Spleen (tissue), 11 donors: ENCODE results near the gene HGFAC. TPM values are rescaled to one million over a fixed set of nuclear protein-coding genes. Genes with fewer than 3 reads are reported as not detected.

Experiments used
- DNase-seq: peaks from one replicate; pipeline ENCODE4 v3.0.0-alpha.2; 2020
- H3K27ac ChIP-seq, 8 donors: fragments of 200-600 bp; sonication (generic) in 7 of 8; 1 replicate in 4 of 8; 2 replicates in 4 of 8; pipeline versions ENCODE4 v1.5.0 to v1.8.0; 2016 to 2021; ENCODE audit warnings: inconsistent platforms in 4 of 8, mild to moderate bottlenecking in 4 of 8, moderate library complexity in 1 of 8
- H3K27me3 ChIP-seq, 7 donors: fragments of 200-600 bp; sonication (generic) in 6 of 7; replicated peaks in 1 of 7; 1 replicate in 4 of 7; 2 replicates in 3 of 7; pipeline versions ENCODE4 v1.5.0 to v1.8.0; 2016 to 2021; ENCODE audit warnings: inconsistent platforms in 3 of 7, mild to moderate bottlenecking in 1 of 7
- H3K36me3 ChIP-seq, 6 donors: fragments of 200-600 bp; sonication (generic) in 5 of 6; 1 replicate in 4 of 6; 2 replicates in 2 of 6; pipeline versions ENCODE4 v1.5.0 to v1.8.0; 2016 to 2021; ENCODE audit warnings: inconsistent platforms in 2 of 6
- H3K4me1 ChIP-seq, 6 donors: fragments of 200-600 bp; sonication (generic) in 5 of 6; 1 replicate in 3 of 6; 2 replicates in 3 of 6; pipeline versions ENCODE4 v1.5.0 to v1.8.0; 2016 to 2021; ENCODE audit warnings: inconsistent platforms in 3 of 6
- H3K4me3 ChIP-seq, 8 donors: fragments of 200-600 bp; sonication (generic) in 7 of 8; 1 replicate in 4 of 8; 2 replicates in 4 of 8; pipeline versions ENCODE4 v1.5.0 to v1.8.0; 2016 to 2021; ENCODE audit warnings: inconsistent platforms in 4 of 8, mild to moderate bottlenecking in 4 of 8, moderate library complexity in 2 of 8
- H3K9me3 ChIP-seq, 8 donors: fragments of 200-600 bp; sonication (generic) in 7 of 8; 1 replicate in 4 of 8; 2 replicates in 4 of 8; pipeline versions ENCODE4 v1.5.0 to v1.8.0; 2016 to 2021; ENCODE audit warnings: inconsistent platforms in 4 of 8
- CTCF ChIP-seq, 11 experiments: fragments of 200-600 bp in 7 of 11; fragments of 450-650 bp in 4 of 11; sonication (generic) in 4 of 11; IDR thresholded peaks in 8 of 11; conservative IDR thresholded peaks in 3 of 11; 1 replicate in 7 of 11; 2 replicates in 4 of 11; pipeline versions ENCODE4 v1.4.0 to v1.8.0; 2016 to 2021; ENCODE audit warnings: antibody characterized with exemption in 11 of 11, inconsistent platforms in 4 of 11, mild to moderate bottlenecking in 1 of 11
- POLR2A ChIP-seq, 3 donors: fragments of 450-650 bp; IDR thresholded peaks; one replicate each; pipeline ENCODE4 v1.5.1; 2017; ENCODE audit warnings: antibody characterized with exemption in 3 of 3, mild to moderate bottlenecking in 1 of 3
- POLR2AphosphoS5 ChIP-seq, 3 donors: sonication (generic); formaldehyde crosslinking; IDR thresholded peaks; one replicate each; pipeline ENCODE4 v1.5.1; 2017; ENCODE audit warnings: antibody characterized with exemption in 3 of 3
- WGBS, 5 donors: extraction: QIAGEN DNeasy Blood & Tissue Kit in 3 of 5; methylation state at CpG; one replicate each; pipeline versions ENCODE4 v1.1.5 to v1.1.7; 2013 to 2018; 5-methylcytosine and 5-hydroxymethylcytosine counted together
- intact Hi-C: fragments of 100-400 bp; cut with DNase I; formaldehyde crosslinking; loops from one replicate; pipeline ENCODE4 v1.15.0; 2023; ENCODE audit warnings: low total_unique reads
- polyA plus RNA-seq, 3 donors: library from polyadenylated mRNA; stranded (reverse); fragments of 200-250 nt; gene quantifications; one replicate each; pipeline ENCODE4 v1.2.1, GENCODE V29; 2013
- total RNA-seq, 7 donors: library from RNA; depleted of rRNA in 3 of 7; stranded (reverse); fragments of >200 nt in 3 of 7; fragmentation: NEBNext Ultra II Directional in 4 of 7; extraction: Animal tissue kit (Norgen Biotek cat#: 25700) in 4 of 7; gene quantifications; one replicate each; pipeline versions ENCODE4 v1.1.0 to v1.2.1, GENCODE V29; 2016 to 2021
- donor health status: healthy with polysubstance abuse.
- donor health status: DM: no; HTN: no; CAD: no; lungs with moderate emphysema.
- donor health status: DM: no; HTN: no; CAD: no.
- donor health status: Bipolar disorder and iron deficiency.
- donor health status: healthy.
- donor health status: DM: no; HTN: no; CAD: no.
- donor health status: DM: yes; HTN: yes; CAD: no.

HGFAC gene
- total and polyA plus RNA-seq, 10 donors: 0.11 to 0.47 (median 0.32) TPM; not detected in 5

- DNase-seq: peak; percentile 68
- intact Hi-C loops: no loop called here
- 91 to 96% (median 95%) methylated on average over 13 to 17 of the region's 17 CpGs for WGBS, 5 donors
- peaks cover 0 to 9% (median 0%) of the 10 kb centered on the region in 6 donors for H3K4me1 ChIP-seq
- H3K9me3 ChIP-seq: no peaks in the 10 kb centered on the region
- peaks cover 0 to 47% (median 8%) of the 10 kb centered on the region in 6 donors for H3K36me3 ChIP-seq
- no peak overlapping the region for H3K4me3 ChIP-seq
- H3K27me3 ChIP-seq: no peaks in the 10 kb centered on the region
- H3K27ac ChIP-seq: no peak overlapping the region
- TF ChIP-seq POLR2A (IDR thresholded peaks at IDR 0.05) (no peak), CTCF (IDR thresholded peaks at IDR 0.05 in 8 of 11, conservative IDR thresholded peaks at IDR 0.05 in 3 of 11) (no peak), POLR2AphosphoS5 (IDR thresholded peaks at IDR 0.05) (no peak)
Observed at GRCh38 chr4:3416821-3417221, 24.9 kb upstream of the HGFAC start.

- no peaks in the 10 kb centered on the region for H3K27me3 ChIP-seq
- intact Hi-C loops: no loop called here
- TF ChIP-seq POLR2A (IDR thresholded peaks at IDR 0.05) (no peak), POLR2AphosphoS5 (IDR thresholded peaks at IDR 0.05) (no peak), CTCF (IDR thresholded peaks at IDR 0.05 in 8 of 11, conservative IDR thresholded peaks at IDR 0.05 in 3 of 11) (no peak)
- H3K4me3 ChIP-seq: no peak overlapping the region
- H3K9me3 ChIP-seq: no peaks in the 10 kb centered on the region
- H3K36me3 ChIP-seq: peaks cover 0 to 53% (median 8%) of the 10 kb centered on the region in 6 donors
- H3K27ac ChIP-seq: no peak overlapping the region
- 93 to 95% (median 94%) methylated on average over 21 of the region's 21 CpGs for WGBS, 5 donors
- peak; percentile 53 for DNase-seq
- peaks cover 0 to 9% (median 0%) of the 10 kb centered on the region in 6 donors for H3K4me1 ChIP-seq
Observed at GRCh38 chr4:3417448-3417847, 24.3 kb upstream of the HGFAC start.

DNA sequence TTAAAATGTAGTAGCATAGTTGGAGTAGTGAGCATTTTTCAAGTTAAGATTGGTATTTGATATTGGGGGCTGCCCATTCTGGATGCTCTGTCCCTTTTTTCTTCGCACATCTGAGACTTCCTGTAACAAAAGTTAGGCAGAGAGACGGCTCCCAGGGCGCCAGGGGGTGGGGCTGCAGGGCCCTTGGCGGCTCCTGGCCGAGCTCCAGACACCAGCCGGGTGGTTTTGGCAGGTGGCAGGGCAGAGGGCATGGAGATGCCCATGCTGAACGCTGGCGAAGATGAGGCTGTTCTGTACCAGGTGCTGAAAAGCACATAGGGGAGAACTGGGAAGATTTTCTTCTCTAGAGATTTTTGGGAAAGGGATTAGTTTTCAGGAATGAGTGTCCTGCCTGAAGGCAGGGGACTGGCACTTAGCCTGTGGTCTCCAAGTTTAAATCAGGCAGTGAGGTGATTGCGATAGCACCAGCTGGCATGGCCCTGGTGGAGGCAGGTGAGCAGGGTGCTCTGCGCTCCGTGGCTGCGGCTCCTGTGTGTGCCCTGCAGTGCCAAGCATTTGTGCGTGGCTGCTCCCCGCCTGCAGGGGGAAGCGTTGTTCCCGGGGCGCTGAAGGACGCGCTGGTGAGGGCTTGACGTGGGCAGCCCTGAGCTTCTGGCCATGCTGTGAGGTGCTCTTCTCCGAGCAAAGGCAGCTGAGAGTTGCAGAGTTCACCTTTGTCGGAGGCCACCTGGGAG lies 23.6 kb upstream of the HGFAC start:
- Histone ChIP-seq H3K9me3 (no peaks in the 10 kb centered on the region), H3K36me3 (peaks cover 0 to 60% (median 8%) of the 10 kb centered on the region in 6 donors), H3K4me1 (peaks cover 0 to 9% (median 0%) of the 10 kb centered on the region in 6 donors), H3K27me3 (no peaks in the 10 kb centered on the region), H3K4me3 (no peak overlapping the region), H3K27ac (no peak overlapping the region)
- 83 to 87% (median 86%) methylated on average over 22 of the region's 22 CpGs for WGBS, 5 donors
- intact Hi-C loops: no loop called here
- DNase-seq: peak; percentile 66
- TF ChIP-seq CTCF (IDR thresholded peaks at IDR 0.05 in 8 of 11, conservative IDR thresholded peaks at IDR 0.05 in 3 of 11): no peak
- TF ChIP-seq POLR2AphosphoS5 (IDR thresholded peaks at IDR 0.05): no peak
- TF ChIP-seq POLR2A (IDR thresholded peaks at IDR 0.05): no peak

DNA sequence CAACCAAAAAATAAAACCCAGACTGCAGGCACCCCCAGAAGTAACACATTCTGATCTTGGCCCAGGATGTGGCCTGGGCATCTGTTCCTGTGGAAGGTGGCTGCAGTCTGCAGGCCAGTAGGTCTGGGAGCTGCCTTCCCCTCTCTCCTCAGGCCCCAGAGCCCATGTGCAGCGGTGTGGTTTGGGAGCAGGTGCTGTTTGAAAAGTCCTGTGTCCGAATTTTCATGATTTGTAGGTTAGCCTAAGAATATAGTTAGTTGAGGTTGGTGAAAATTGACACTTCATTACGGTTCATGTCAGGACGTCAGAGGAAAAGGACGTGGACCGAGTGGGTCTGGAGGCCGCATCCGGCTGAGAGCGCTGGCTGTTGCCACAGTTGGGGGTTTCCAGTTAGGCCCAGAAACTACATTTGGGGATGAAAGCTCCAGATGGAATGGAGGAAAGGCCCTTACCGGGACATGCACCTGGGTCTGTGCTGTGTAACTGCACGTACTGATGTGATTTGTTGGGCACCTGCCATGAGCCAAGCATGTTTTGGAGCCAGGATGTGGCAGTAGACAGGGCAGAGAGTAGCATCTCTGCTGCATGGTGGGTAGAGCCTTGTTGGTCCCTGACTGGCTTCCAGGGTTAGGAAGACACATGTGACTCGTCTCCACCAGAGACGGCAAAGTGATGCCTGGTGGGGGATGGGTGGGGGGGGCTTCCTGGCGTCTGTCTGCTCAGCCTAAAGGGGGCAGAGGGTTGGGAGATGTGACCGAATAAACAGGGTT lies 21.7 kb upstream of the HGFAC start:
- TF ChIP-seq POLR2AphosphoS5 (IDR thresholded peaks at IDR 0.05): no peak
- TF ChIP-seq POLR2A (IDR thresholded peaks at IDR 0.05): no peak
- no peak for TF ChIP-seq CTCF (IDR thresholded peaks at IDR 0.05 in 8 of 11, conservative IDR thresholded peaks at IDR 0.05 in 3 of 11)
- peak; percentile 30 for DNase-seq
- intact Hi-C loops: no loop called here

More for the DNA sequence above, 21.7 kb upstream of the HGFAC start:
- 79 to 90% (median 87%) methylated on average over 15 of the region's 15 CpGs for WGBS, 5 donors
- H3K36me3 ChIP-seq: peaks cover 0 to 79% (median 8%) of the 10 kb centered on the region in 6 donors
- no peak overlapping the region for H3K27ac ChIP-seq
- H3K27me3 ChIP-seq: no peaks in the 10 kb centered on the region
- no peak overlapping the region for H3K4me3 ChIP-seq
- H3K9me3 ChIP-seq: no peaks in the 10 kb centered on the region
- no peaks in the 10 kb centered on the region for H3K4me1 ChIP-seq
